ENCODE measurements around the gene EML3. TPM values are rescaled to one million over a fixed set of nuclear protein-coding genes. Genes with fewer than 3 reads are reported as not detected.

EML3 gene
- total and polyA plus RNA-seq, 2 of the 13 experiments (the other 11 are each of a cell fraction or from before 2014, with no cell fraction given), result 10.6 to 12.3 TPM

DNA sequence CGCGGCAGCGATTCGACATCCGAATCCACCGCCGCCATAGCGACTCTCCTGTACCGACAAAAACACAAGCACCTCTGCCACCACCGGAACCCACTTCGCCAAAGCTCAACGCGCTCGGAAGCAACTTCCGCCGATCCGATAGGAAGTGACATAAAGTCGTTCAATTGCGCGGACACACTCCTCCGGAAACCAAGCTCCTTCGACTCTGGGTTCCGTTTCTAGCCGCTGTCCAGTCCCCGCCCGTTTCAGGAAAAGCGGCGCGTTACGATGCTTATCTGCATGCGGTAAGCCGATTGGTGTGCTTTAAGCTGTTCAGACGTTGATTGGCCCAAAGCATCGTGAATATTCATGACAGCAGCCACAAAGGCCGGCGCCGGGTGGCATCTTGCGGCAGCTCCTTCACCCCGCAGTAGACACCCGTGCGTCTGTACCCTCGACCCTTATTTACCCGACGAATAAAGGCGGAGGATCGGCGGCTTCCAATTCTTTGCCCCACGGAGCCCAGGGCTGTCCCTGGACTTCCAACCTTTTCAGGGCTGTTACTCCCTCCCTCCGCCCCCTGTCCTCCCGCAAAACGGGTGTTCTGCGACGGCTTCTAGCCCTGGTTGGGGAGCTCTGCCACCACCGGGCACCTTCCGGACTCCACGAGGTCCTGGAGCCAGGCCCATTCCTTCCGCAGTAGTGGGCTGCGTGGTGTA, 21.0 kb downstream of the EML3 start, which contains the start of gene TUT1 (continued):
- TF ChIP-seq, protein P1, sequence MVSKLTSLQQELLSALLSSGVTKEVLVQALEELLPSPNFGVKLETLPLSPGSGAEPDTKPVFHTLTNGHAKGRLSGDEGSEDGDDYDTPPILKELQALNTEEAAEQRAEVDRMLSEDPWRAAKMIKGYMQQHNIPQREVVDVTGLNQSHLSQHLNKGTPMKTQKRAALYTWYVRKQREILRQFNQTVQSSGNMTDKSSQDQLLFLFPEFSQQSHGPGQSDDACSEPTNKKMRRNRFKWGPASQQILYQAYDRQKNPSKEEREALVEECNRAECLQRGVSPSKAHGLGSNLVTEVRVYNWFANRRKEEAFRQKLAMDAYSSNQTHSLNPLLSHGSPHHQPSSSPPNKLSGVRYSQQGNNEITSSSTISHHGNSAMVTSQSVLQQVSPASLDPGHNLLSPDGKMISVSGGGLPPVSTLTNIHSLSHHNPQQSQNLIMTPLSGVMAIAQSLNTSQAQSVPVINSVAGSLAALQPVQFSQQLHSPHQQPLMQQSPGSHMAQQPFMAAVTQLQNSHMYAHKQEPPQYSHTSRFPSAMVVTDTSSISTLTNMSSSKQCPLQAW (CRISPR knock-in tag; IDR thresholded peaks at IDR 0.05), result peak; percentile 79; the same call in 1 of the 2 replicates
- TF ChIP-seq CCDC6 (CRISPR knock-in tag; IDR thresholded peaks at IDR 0.05), result peak; percentile 88; the same call in 1 of the 2 replicates
- TF ChIP-seq, protein P2, sequence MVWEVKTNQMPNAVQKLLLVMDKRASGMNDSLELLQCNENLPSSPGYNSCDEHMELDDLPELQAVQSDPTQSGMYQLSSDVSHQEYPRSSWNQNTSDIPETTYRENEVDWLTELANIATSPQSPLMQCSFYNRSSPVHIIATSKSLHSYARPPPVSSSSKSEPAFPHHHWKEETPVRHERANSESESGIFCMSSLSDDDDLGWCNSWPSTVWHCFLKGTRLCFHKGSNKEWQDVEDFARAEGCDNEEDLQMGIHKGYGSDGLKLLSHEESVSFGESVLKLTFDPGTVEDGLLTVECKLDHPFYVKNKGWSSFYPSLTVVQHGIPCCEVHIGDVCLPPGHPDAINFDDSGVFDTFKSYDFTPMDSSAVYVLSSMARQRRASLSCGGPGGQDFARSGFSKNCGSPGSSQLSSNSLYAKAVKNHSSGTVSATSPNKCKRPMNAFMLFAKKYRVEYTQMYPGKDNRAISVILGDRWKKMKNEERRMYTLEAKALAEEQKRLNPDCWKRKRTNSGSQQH (CRISPR knock-in tag; IDR thresholded peaks at IDR 0.05; ENCODE audit: low read depth), result peak; percentile 87; the same call in 1 of the 2 replicates
- TF ChIP-seq ZNF75D (CRISPR knock-in tag; IDR thresholded peaks at IDR 0.05; ENCODE audit: borderline replicate concordance), result no peak
- TF ChIP-seq ZBTB20 (CRISPR knock-in tag; IDR thresholded peaks at IDR 0.05; ENCODE audit: borderline replicate concordance, low read depth), result peak; percentile 77
- no peak for TF ChIP-seq ZNF496 (CRISPR knock-in tag; IDR thresholded peaks at IDR 0.05; ENCODE audit: insufficient replicate concordance)
- TF ChIP-seq ZNF83 (CRISPR knock-in tag; IDR thresholded peaks at IDR 0.05; ENCODE audit: borderline replicate concordance), result no peak; the same call in 1 of the 2 replicates
- TF ChIP-seq KLF11 (CRISPR knock-in tag; IDR thresholded peaks at IDR 0.05), result 0 out of 2 replicates have a peak, but pooled peaks have one; percentile 7
- TF ChIP-seq, protein P3, sequence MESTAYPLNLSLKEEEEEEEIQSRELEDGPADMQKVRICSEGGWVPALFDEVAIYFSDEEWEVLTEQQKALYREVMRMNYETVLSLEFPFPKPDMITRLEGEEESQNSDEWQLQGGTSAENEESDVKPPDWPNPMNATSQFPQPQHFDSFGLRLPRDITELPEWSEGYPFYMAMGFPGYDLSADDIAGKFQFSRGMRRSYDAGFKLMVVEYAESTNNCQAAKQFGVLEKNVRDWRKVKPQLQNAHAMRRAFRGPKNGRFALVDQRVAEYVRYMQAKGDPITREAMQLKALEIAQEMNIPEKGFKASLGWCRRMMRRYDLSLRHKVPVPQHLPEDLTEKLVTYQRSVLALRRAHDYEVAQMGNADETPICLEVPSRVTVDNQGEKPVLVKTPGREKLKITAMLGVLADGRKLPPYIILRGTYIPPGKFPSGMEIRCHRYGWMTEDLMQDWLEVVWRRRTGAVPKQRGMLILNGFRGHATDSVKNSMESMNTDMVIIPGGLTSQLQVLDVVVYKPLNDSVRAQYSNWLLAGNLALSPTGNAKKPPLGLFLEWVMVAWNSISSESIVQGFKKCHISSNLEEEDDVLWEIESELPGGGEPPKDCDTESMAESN (CRISPR knock-in tag; conservative IDR thresholded peaks at IDR 0.05), result peak; percentile 93
- no peak for TF ChIP-seq SSRP1 (CRISPR knock-in tag; IDR thresholded peaks at IDR 0.05)
- TF ChIP-seq, protein P4, sequence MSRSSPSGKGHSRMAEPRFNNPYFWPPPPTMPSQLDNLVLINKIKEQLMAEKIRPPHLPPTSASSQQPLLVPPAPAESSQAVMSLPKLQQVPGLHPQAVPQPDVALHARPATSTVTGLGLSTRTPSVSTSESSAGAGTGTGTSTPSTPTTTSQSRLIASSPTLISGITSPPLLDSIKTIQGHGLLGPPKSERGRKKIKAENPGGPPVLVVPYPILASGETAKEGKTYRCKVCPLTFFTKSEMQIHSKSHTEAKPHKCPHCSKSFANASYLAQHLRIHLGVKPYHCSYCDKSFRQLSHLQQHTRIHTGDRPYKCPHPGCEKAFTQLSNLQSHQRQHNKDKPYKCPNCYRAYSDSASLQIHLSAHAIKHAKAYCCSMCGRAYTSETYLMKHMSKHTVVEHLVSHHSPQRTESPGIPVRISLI (CRISPR knock-in tag; IDR thresholded peaks at IDR 0.05; ENCODE audit: borderline replicate concordance), result no peak; the same call in 1 of the 2 replicates
- TF ChIP-seq TBX2 (CRISPR knock-in tag; IDR thresholded peaks at IDR 0.05; ENCODE audit: borderline replicate concordance), result peak; percentile 89
- TF ChIP-seq ZNF296 (CRISPR knock-in tag; conservative IDR thresholded peaks at IDR 0.05), result no peak
- no peak; the same call in 1 of the 2 replicates for TF ChIP-seq SOX5 (CRISPR knock-in tag; IDR thresholded peaks at IDR 0.05; ENCODE audit: borderline replicate concordance)
- no peak for TF ChIP-seq ZNF570 (CRISPR knock-in tag; IDR thresholded peaks at IDR 0.05; ENCODE audit: borderline replicate concordance)
- no peak for TF ChIP-seq ZFAT (CRISPR knock-in tag; conservative IDR thresholded peaks at IDR 0.05)
- peak; percentile 73; the same call in 1 of the 2 replicates for TF ChIP-seq ZNF205 (CRISPR knock-in tag; IDR thresholded peaks at IDR 0.05)
- TF ChIP-seq ZNF547 (CRISPR knock-in tag; IDR thresholded peaks at IDR 0.05), result 0 out of 2 replicates have a peak, but pooled peaks have one; percentile 22
- TF ChIP-seq, protein P5, sequence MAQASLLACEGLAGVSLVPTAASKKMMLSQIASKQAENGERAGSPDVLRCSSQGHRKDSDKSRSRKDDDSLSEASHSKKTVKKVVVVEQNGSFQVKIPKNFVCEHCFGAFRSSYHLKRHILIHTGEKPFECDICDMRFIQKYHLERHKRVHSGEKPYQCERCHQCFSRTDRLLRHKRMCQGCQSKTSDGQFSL (CRISPR knock-in tag; IDR thresholded peaks at IDR 0.05), result peak; percentile 57
- TF ChIP-seq MED1 (CRISPR knock-in tag; IDR thresholded peaks at IDR 0.05), result peak; percentile 87
- peak; percentile 25; the same call in 1 of the 2 replicates for TF ChIP-seq MTA1 (CRISPR knock-in tag; IDR thresholded peaks at IDR 0.05; ENCODE audit: borderline replicate concordance)
- no peak for TF ChIP-seq PTBP1 (IDR thresholded peaks at IDR 0.05; ENCODE audit: low read depth, low read length, poor library complexity, severe bottlenecking)
- no peak; the same call in 1 of the 2 replicates for TF ChIP-seq ZNF232 (CRISPR knock-in tag; IDR thresholded peaks at IDR 0.05; ENCODE audit: borderline replicate concordance)
- peak; percentile 68 for TF ChIP-seq FOSL2 (CRISPR knock-in tag; IDR thresholded peaks at IDR 0.05)

Data from HepG2 (cell line).